Activated T-helper 1 cell treated with anti-CD3 and anti-CD28 coated beads, Interleukin-12 subunit alpha, Interleukin-12 subunit beta, Interleukin-2, Interleukin-4 antibody, amounts not matched to agents 30 ng/mL and 10 ng/mL and 1 ng/mL, durations not matched to agents 14 hours and 24 hours and 36 hours (primary cell): ENCODE data around the gene ARFRP1. TPM values are rescaled to one million over a fixed set of nuclear protein-coding genes. Genes with fewer than 3 reads are reported as not detected.

Experiments used
- DNase-seq: peaks from one replicate; pipeline ENCODE4 v3.0.0; 2021; ENCODE audit warnings: low spot score
- H3K27ac Mint-ChIP-seq: one replicate; pipeline ENCODE4 v1.8.0; 2021; ENCODE audit warnings: mild to moderate bottlenecking, mixed read lengths
- H3K27me3 Mint-ChIP-seq: one replicate; pipeline ENCODE4 v1.8.0; 2022; ENCODE audit warnings: mild to moderate bottlenecking, moderate library complexity, mixed read lengths; ENCODE audit not compliant: insufficient read depth
- H3K36me3 Mint-ChIP-seq: one replicate; pipeline ENCODE4 v1.8.0; 2021; ENCODE audit warnings: low read depth, mixed read lengths
- H3K4me1 Mint-ChIP-seq: one replicate; pipeline ENCODE4 v1.8.0; 2021; ENCODE audit warnings: low read depth, mixed read lengths
- H3K4me3 Mint-ChIP-seq: one replicate; pipeline ENCODE4 v1.8.0; 2021; ENCODE audit warnings: mild to moderate bottlenecking, moderate library complexity, mixed read lengths
- H3K9me3 Mint-ChIP-seq: one replicate; pipeline ENCODE4 v1.8.0; 2021; ENCODE audit warnings: mixed read lengths
- intact Hi-C: fragments of 100-400 bp; cut with micrococcal nuclease; formaldehyde crosslinking; loops from one replicate; pipeline ENCODE4 v1.15.1; 2024
- total RNA-seq: library from RNA; stranded (reverse); gene quantifications from 2 replicates; pipeline ENCODE4 v1.2.3, GENCODE V29; 2022

Gene ARFRP1
- total RNA-seq: 71.8 and 73.5 TPM in 2 replicates

DNA sequence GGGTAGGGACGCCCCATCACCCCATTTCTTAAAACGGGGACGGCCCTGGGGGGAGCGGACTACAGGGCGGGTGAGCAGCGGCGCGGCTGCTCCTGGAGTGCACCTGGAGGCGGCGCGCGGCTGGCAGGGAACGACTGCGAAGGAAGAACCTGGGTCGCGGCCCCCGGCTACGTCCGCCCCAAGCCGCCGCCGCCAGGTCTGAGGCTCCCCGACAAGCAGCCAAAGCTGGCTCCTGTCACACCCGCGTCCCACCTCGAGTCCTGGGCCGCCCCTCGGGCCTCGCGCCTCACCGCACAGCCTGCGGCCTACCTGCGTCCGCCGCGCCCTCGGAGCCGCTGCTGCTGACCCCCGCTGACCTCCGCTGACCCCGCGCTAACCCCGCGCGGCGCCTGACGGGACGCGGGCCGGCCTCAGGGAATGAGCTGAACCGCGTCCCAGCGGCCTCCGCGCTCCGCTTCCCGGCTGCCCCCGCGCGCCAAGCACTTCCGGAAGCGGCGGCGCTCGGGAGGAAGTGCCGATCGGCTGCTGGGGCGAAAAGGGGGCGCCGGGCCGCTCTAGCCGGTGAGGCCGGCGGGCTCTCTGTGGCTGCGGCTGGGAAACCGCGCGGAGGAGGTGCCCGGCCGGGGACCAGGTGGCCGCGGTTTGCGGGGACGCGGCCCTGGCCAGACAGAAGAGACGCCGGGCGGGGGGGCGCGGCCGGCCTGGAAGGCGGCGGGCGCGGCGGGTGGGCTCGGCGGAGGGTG, at the start of gene ARFRP1, which contains the start of gene ZGPAT:
TSS of gene ARFRP1 (minus strand) at position 419 of the 743 bp plus-strand sequence. CDS start 885 bp downstream, outside the sequence.
TSS of gene ZGPAT (plus strand) at position 482 of the 743 bp plus-strand sequence. CDS start 542 bp downstream, outside the sequence.
- H3K27me3 Mint-ChIP-seq: no peaks in the 10 kb centered on the region
- peak within 1 kb of the TSS; percentile 94 for H3K4me3 Mint-ChIP-seq
- H3K36me3 Mint-ChIP-seq: peaks cover 39% of the 10 kb centered on the region
- H3K4me1 Mint-ChIP-seq: peaks cover 31% of the 10 kb centered on the region
- DNase-seq: peak; percentile 88
- intact Hi-C loops: loop anchor here (1.0 to 2.0 kb wide), 9 partner anchors 23 to 356 kb away; partner anchors contain the start of genes PTK6, RTEL1, TCEA2 and TPD52L2
- no peaks in the 10 kb centered on the region for H3K9me3 Mint-ChIP-seq
- peak within 1 kb of the TSS; percentile 86 for H3K27ac Mint-ChIP-seq

GRCh38 chr20:63756648-63756991, 48.8 kb upstream of the ARFRP1 start:
- Mint-ChIP-seq H3K4me1 (peaks cover 10% of the 10 kb centered on the region), H3K4me3 (no peak overlapping the region), H3K27me3 (peaks cover 9% of the 10 kb centered on the region), H3K27ac (no peak overlapping the region), H3K9me3 (no peaks in the 10 kb centered on the region), H3K36me3 (no peaks in the 10 kb centered on the region)
- DNase-seq: no peak
- intact Hi-C loops: no loop called here

GRCh38 chr20:63755933-63756647, 48.3 kb upstream of the ARFRP1 start:
- Mint-ChIP-seq H3K4me3 (no peak overlapping the region), H3K27me3 (peaks cover 9% of the 10 kb centered on the region), H3K36me3 (no peaks in the 10 kb centered on the region), H3K27ac (no peak overlapping the region), H3K4me1 (peaks cover 12% of the 10 kb centered on the region), H3K9me3 (no peaks in the 10 kb centered on the region)
- no peak for DNase-seq
- intact Hi-C loops: no loop called here

DNA sequence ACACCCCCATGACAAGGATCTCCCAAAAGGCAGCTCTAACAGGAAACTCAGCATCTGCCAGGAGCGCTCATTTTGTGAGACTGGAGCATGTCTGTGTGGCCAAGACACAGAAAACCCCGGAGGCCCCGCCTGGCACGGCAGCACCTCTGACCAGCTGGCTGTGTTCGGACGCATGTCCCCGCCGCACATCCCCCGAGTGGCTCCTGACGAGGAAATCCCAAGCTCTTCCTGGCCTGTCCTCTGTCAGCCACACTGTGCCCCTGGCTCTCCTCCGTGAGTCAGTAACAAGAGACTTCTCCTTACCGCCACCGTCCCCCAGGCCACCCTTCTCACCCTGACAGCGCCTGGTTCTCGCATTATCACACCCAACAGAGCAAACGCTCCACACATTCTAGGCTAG, 46.2 kb upstream of the ARFRP1 start:
- Mint-ChIP-seq H3K9me3 (no peaks in the 10 kb centered on the region), H3K4me3 (no peak overlapping the region), H3K27me3 (peaks cover 8% of the 10 kb centered on the region), H3K4me1 (peaks cover 20% of the 10 kb centered on the region), H3K36me3 (no peaks in the 10 kb centered on the region), H3K27ac (no peak overlapping the region)
- DNase-seq: no peak
- intact Hi-C loops: no loop called here

DNA sequence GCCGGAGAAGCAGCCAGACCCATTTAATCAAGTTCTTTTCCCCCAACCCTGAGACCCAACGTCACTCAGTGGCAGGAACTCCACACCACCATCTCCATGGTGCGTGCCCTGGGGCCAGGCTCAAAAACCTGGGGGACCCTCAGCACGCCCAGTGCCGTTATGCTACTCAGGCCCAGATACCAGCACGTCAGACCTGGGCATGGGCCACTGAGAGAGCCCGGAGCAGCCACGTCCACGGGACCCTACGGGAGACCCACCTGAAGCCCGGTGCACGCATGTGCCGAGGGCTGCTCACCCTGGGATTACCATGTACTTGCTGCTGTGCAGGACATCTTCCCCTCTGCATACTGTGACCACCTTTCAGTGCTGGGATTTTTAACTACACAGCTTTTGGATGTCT, 45.6 kb upstream of the ARFRP1 start:
- H3K9me3 Mint-ChIP-seq: no peaks in the 10 kb centered on the region
- H3K27ac Mint-ChIP-seq: no peak overlapping the region
- intact Hi-C loops: no loop called here
- no peak for DNase-seq
- no peak overlapping the region for H3K4me3 Mint-ChIP-seq
- peaks cover 7% of the 10 kb centered on the region for H3K27me3 Mint-ChIP-seq
- H3K36me3 Mint-ChIP-seq: no peaks in the 10 kb centered on the region
- peaks cover 20% of the 10 kb centered on the region for H3K4me1 Mint-ChIP-seq

GRCh38 chr20:63752411-63753101, 44.8 kb upstream of the ARFRP1 start:
- DNase-seq: no peak
- Mint-ChIP-seq H3K27ac (no peak overlapping the region), H3K4me1 (peaks cover 20% of the 10 kb centered on the region), H3K9me3 (no peaks in the 10 kb centered on the region), H3K36me3 (no peaks in the 10 kb centered on the region), H3K27me3 (peaks cover 4% of the 10 kb centered on the region), H3K4me3 (no peak overlapping the region)
- intact Hi-C loops: no loop called here

GRCh38 chr20:63751471-63752271, 43.9 kb upstream of the ARFRP1 start:
- intact Hi-C loops: loop anchor here (1.0 kb wide), 2 partner anchors 11 to 44 kb away; partner anchors contain the start of gene ARFRP1
- peak overlapping the region; percentile 49 for H3K4me3 Mint-ChIP-seq
- no peak for DNase-seq
- H3K36me3 Mint-ChIP-seq: no peaks in the 10 kb centered on the region
- H3K9me3 Mint-ChIP-seq: no peaks in the 10 kb centered on the region
- peaks cover 17% of the 10 kb centered on the region for H3K4me1 Mint-ChIP-seq
- peaks cover 4% of the 10 kb centered on the region for H3K27me3 Mint-ChIP-seq
- peak overlapping the region; percentile 81 for H3K27ac Mint-ChIP-seq

DNA sequence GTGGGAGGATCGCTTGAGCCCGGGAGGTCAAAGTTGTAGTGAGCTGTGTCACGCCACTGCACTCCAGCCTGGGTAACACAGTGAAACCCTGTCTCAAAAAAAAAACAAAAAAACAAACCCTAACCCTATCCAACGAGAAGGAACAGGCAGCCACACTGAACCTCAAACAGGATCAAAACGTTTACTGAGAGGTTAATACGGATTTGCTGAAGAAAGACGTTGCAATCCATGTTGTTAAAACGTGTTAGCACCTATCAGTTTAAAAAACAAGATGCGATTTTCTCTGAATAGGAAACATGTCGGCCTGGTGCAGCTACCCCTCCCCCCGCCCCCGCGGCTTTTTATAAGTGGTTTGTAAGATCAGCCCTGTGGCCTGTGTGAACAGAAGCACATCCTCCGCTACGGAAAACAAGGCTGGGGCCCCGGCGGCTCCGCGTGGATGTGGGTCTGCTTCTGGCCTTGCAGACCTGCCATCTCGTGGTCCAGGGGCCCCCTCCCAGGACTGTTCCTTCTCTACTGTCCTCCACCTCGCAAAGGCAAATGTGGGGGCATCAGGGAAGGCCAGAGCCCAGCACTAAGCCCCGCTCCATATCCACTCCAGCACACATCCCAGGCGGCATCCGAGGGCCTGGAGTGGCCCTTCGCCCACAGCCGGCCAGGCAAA, 43.2 kb upstream of the ARFRP1 start:
- intact Hi-C loops: loop anchor here (1.0 kb wide), 2 partner anchors 11 to 44 kb away; partner anchors contain the start of gene ARFRP1
- H3K27ac Mint-ChIP-seq: peak overlapping the region; percentile 81

DNA sequence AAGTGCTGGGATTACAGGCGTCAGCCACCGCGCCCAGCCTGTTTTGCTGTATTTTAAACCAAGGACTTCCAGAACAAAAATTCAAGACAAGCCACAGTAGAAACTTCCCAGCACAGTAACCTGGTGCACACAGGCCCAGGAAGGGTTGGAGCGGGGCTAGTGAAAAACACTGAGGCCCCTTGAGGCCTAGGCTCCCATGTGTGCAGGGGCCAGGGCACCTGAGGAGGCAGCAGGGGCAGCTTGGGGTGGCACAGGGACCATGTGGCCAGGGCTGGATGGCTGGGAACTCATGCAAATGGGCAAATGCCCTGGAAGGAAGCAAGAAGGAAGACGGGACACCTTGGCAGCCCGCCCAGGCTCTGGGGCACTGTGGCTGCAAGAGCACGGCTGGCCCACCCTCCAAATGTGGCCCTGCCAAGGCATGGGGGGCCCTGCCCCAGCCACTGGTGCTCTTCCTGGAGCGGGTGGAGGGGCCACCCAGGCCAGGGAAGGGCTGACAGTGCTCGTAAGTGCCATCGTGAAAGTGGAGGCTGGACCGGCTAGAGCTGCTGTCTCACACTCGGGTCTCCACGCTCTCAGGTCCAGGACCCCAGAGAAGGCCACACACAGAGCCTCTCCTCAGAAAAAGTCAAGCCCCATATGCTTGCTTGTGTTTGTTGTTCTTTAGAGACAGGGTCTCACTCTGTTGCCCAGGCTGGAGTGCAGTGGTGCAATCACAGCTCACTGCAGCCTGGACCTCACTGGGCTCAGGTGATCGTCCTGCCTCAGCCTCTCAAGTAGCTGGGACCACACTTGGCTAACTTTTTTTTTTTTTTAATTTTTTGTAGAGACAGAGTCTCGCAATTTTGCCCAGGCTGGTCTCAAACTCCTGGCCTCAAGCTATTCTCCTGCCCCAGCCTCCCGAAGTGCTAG, 42.1 kb upstream of the ARFRP1 start:
- Mint-ChIP-seq H3K4me1 (peaks cover 10% of the 10 kb centered on the region), H3K27me3 (no peaks in the 10 kb centered on the region), H3K36me3 (no peaks in the 10 kb centered on the region), H3K4me3 (no peak overlapping the region), H3K9me3 (no peaks in the 10 kb centered on the region), H3K27ac (peak overlapping the region; percentile 29)
- intact Hi-C loops: no loop called here
- DNase-seq: no peak

More for the DNA sequence above, 43.2 kb upstream of the ARFRP1 start:
- Mint-ChIP-seq H3K36me3 (no peaks in the 10 kb centered on the region), H3K9me3 (no peaks in the 10 kb centered on the region), H3K27me3 (peaks cover 4% of the 10 kb centered on the region), H3K4me3 (peak overlapping the region; percentile 49), H3K4me1 (peaks cover 10% of the 10 kb centered on the region)
- DNase-seq: no peak

- Mint-ChIP-seq H3K4me1 (peaks cover 10% of the 10 kb centered on the region), H3K4me3 (no peak overlapping the region), H3K27ac (no peak overlapping the region), H3K9me3 (no peaks in the 10 kb centered on the region), H3K27me3 (no peaks in the 10 kb centered on the region), H3K36me3 (peaks cover under 1% of the 10 kb centered on the region)
- DNase-seq: no peak
- intact Hi-C loops: no loop called here
Observed at GRCh38 chr20:63748934-63749270, 41.1 kb upstream of the ARFRP1 start.
